ENCODE data around the gene LTBP4. TPM values are rescaled to one million over a fixed set of nuclear protein-coding genes. Genes with fewer than 3 reads are reported as not detected.

The LTBP4 gene
- total and polyA plus RNA-seq, 2 experiments from 2014 or later: 50.2 to 163 TPM

GRCh38 chr19:40672038-40672437 is 70.9 kb downstream of the LTBP4 start:
- no peaks in the 10 kb centered on the region for H4K20me1 ChIP-seq (ENCODE audit: insufficient read depth, poor library complexity, severe bottlenecking)
- no peaks in the 10 kb centered on the region for H3K27me3 ChIP-seq
- WGBS (ENCODE audit: low lambda C conversion rate, missing lambda C conversion rate): 96% methylated on average over 2 of the region's 2 CpGs
- no peak overlapping the region for H2AFZ ChIP-seq
- H3K9me3 ChIP-seq (ENCODE audit: low read depth): no peaks in the 10 kb centered on the region
- H3K9me2 ChIP-seq (replicated peaks; ENCODE audit: insufficient read depth): no peaks in the 10 kb centered on the region
- H3K4me3 ChIP-seq: no peak overlapping the region
- DNase-seq (ENCODE audit: low spot score): no peak
- no peaks in the 10 kb centered on the region for H3K36me3 ChIP-seq (replicated peaks; ENCODE audit: insufficient read depth, low read depth)
- H3K27ac ChIP-seq: no peak overlapping the region
- no peaks in the 10 kb centered on the region for H3K4me1 ChIP-seq (ENCODE audit: insufficient read depth)
- no peak overlapping the region for H3K4me2 ChIP-seq
- TF ChIP-seq CTCF (IDR thresholded peaks at IDR 0.05; ENCODE audit: poor library complexity) (no peak), EZH2phosphoT487 (IDR thresholded peaks at IDR 0.05; ENCODE audit: low read depth, severe bottlenecking, unreplicated experiment) (no peak)
- no peaks in the 10 kb centered on the region for H3K79me2 ChIP-seq

- H3K9me2 ChIP-seq (replicated peaks; ENCODE audit: insufficient read depth): no peaks in the 10 kb centered on the region
- 94% methylated on average over 7 of the region's 7 CpGs for WGBS (ENCODE audit: low lambda C conversion rate, missing lambda C conversion rate)
- H3K4me3 ChIP-seq: no peak overlapping the region
- no peaks in the 10 kb centered on the region for H3K79me2 ChIP-seq
- no peaks in the 10 kb centered on the region for H3K4me1 ChIP-seq (ENCODE audit: insufficient read depth)
- no peak overlapping the region for H3K4me2 ChIP-seq
- no peaks in the 10 kb centered on the region for H4K20me1 ChIP-seq (ENCODE audit: insufficient read depth, poor library complexity, severe bottlenecking)
- no peaks in the 10 kb centered on the region for H3K36me3 ChIP-seq (replicated peaks; ENCODE audit: insufficient read depth, low read depth)
- H3K27me3 ChIP-seq: no peaks in the 10 kb centered on the region
- H3K9me3 ChIP-seq (ENCODE audit: low read depth): no peaks in the 10 kb centered on the region
- TF ChIP-seq EZH2phosphoT487 (IDR thresholded peaks at IDR 0.05; ENCODE audit: low read depth, severe bottlenecking, unreplicated experiment) (no peak), EZH2 (IDR thresholded peaks at IDR 0.05; ENCODE audit: borderline replicate concordance) (no peak), CTCF (IDR thresholded peaks at IDR 0.05; ENCODE audit: poor library complexity) (no peak)
- no peak overlapping the region for H3K27ac ChIP-seq
- no peak overlapping the region for H2AFZ ChIP-seq
- no peak for DNase-seq (ENCODE audit: low spot score)
Observed at GRCh38 chr19:40672573-40673299, 71.6 kb downstream of the LTBP4 start.

- no peak overlapping the region for H3K4me3 ChIP-seq
- no peak overlapping the region for H2AFZ ChIP-seq
- no peaks in the 10 kb centered on the region for H3K27me3 ChIP-seq
- no peaks in the 10 kb centered on the region for H3K4me1 ChIP-seq (ENCODE audit: insufficient read depth)
- WGBS (ENCODE audit: low lambda C conversion rate, missing lambda C conversion rate): 97% methylated on average over 11 of the region's 11 CpGs
- no peaks in the 10 kb centered on the region for H3K9me2 ChIP-seq (replicated peaks; ENCODE audit: insufficient read depth)
- H3K79me2 ChIP-seq: no peaks in the 10 kb centered on the region
- no peak for DNase-seq (ENCODE audit: low spot score)
- no peaks in the 10 kb centered on the region for H3K36me3 ChIP-seq (replicated peaks; ENCODE audit: insufficient read depth, low read depth)
- no peak overlapping the region for H3K4me2 ChIP-seq
- no peaks in the 10 kb centered on the region for H3K9me3 ChIP-seq (ENCODE audit: low read depth)
- H4K20me1 ChIP-seq (ENCODE audit: insufficient read depth, poor library complexity, severe bottlenecking): no peaks in the 10 kb centered on the region
- no peak overlapping the region for H3K27ac ChIP-seq
- TF ChIP-seq EZH2phosphoT487 (IDR thresholded peaks at IDR 0.05; ENCODE audit: low read depth, severe bottlenecking, unreplicated experiment) (no peak), CTCF (IDR thresholded peaks at IDR 0.05; ENCODE audit: poor library complexity) (no peak)
Observed at GRCh38 chr19:40673397-40673796, 72.2 kb downstream of the LTBP4 start.

Data from hepatocyte (in vitro differentiated cells).